GM15510 (cell line): ENCODE results near the gene DGCR2.

ENCODE experiments used
- POLR2A ChIP-seq: IDR thresholded peaks from 3 replicates; pipeline ENCODE4 v1.6.1; 2011; ENCODE audit warnings: borderline replicate concordance; ENCODE audit not compliant: insufficient read length; ENCODE audit errors: extremely low read depth

The DGCR2 gene

GRCh38 chr22:19122143-19122751 is at the start of gene DGCR2:
TSS of gene DGCR2 (minus strand) at chr22:19122412. CDS start at chr22:19122206, 206 bp downstream.
- peak; percentile 91 for TF ChIP-seq POLR2A

- TF ChIP-seq POLR2A: no peak
Measured at GRCh38 chr22:19169947-19170318, 47.7 kb upstream of the DGCR2 start.

- TF ChIP-seq POLR2A: no peak
Measured at GRCh38 chr22:19169002-19169946, 47.1 kb upstream of the DGCR2 start.

GRCh38 chr22:19168088-19168890 is 46.1 kb upstream of the DGCR2 start:
- TF ChIP-seq POLR2A: no peak

GRCh38 chr22:19167106-19167869 is 45.1 kb upstream of the DGCR2 start:
- no peak for TF ChIP-seq POLR2A

GRCh38 chr22:19166421-19166820 is 44.2 kb upstream of the DGCR2 start:
- TF ChIP-seq POLR2A: no peak

- TF ChIP-seq POLR2A: no peak
Measured at GRCh38 chr22:19164425-19164824, 42.2 kb upstream of the DGCR2 start.

GRCh38 chr22:19152942-19153883 is 31.0 kb upstream of the DGCR2 start:
- TF ChIP-seq POLR2A: no peak

- TF ChIP-seq POLR2A: no peak
Measured at GRCh38 chr22:19151329-19152191, 29.3 kb upstream of the DGCR2 start.

- no peak for TF ChIP-seq POLR2A
Measured at GRCh38 chr22:19150482-19151328, 28.5 kb upstream of the DGCR2 start.

- TF ChIP-seq POLR2A: no peak
Measured at GRCh38 chr22:19149991-19150390, 27.8 kb upstream of the DGCR2 start, which contains the start of gene GSC2. TSS of gene GSC2 (minus strand) at chr22:19150292. CDS start at chr22:19150283, 9 bp downstream.

- TF ChIP-seq POLR2A: no peak
Measured at GRCh38 chr22:19149047-19149883, 27.1 kb upstream of the DGCR2 start.
